Gastrocnemius medialis (tissue), 4 donors: ENCODE data around the gene HSPB9.

Source experiments
- CTCF ChIP-seq, 5 experiments: fragments of 450-650 bp in 3 of 5; fragments of 200-600 bp in 2 of 5; sonication (generic) in 2 of 5; IDR thresholded peaks in 4 of 5; conservative IDR thresholded peaks in 1 of 5; 1 replicate in 4 of 5; 2 replicates in 1 of 5; pipeline ENCODE4 v1.5.1; 2016 to 2019; ENCODE audit warnings: antibody characterized with exemption in 5 of 5, mild to moderate bottlenecking in 3 of 5, moderate library complexity in 3 of 5
- POLR2A ChIP-seq, 2 donors: fragments of 450-650 bp; IDR thresholded peaks; one replicate each; pipeline ENCODE4 v1.6.1; 2017; ENCODE audit warnings: antibody characterized with exemption in 2 of 2, mild to moderate bottlenecking in 2 of 2, moderate library complexity in 2 of 2

- TF ChIP-seq CTCF (IDR thresholded peaks at IDR 0.05 in 4 of 5, conservative IDR thresholded peaks at IDR 0.05 in 1 of 5) (no peak), POLR2A (IDR thresholded peaks at IDR 0.05) (no peak)
Observed at GRCh38 chr17:42097691-42098631, 24.6 kb upstream of the HSPB9 start, which contains the start of gene ZNF385C.
